IMR-90 (cell line): ENCODE results near the gene CLDN6. TPM values are rescaled to one million over a fixed set of nuclear protein-coding genes. Genes with fewer than 3 reads are reported as not detected.

ENCODE experiments used
- ATAC-seq: fragments of 200-7000 bp; cut with Tn5 transposase; 2 replicates; pipeline ENCODE4 v1.9.1; 2020; ENCODE audit warnings: low read depth, mild to moderate bottlenecking, moderate library complexity
- BruUV-seq: library from RNA; stranded (reverse); fragments of 400-500 nt; replicated peaks from 2 replicates; lab custom pipeline; 2021; lab: Mats Ljungman, UMichigan
- CTCF ChIA-PET: fragments of 300-600 bp; formaldehyde crosslinking; extraction: SDS; loops from one replicate; lab custom pipeline; 2021; ENCODE audit warnings: antibody characterized with exemption; lab: Yijun Ruan, JAX
- POLR2A ChIA-PET: fragments of 300-600 bp; sonication (Branson Sonifier 250); formaldehyde crosslinking; loops from one replicate; lab custom pipeline; 2022; ENCODE audit warnings: antibody characterized with exemption; ENCODE audit not compliant: unreplicated experiment; lab: Charles Lee
- DNase-seq: peaks from one replicate; pipeline ENCODE4 v3.0.0; 2013
- H2AFZ ChIP-seq: replicated peaks from 2 replicates; pipeline ENCODE3; 2013; ENCODE audit warnings: low read length, mild to moderate bottlenecking; ENCODE audit not compliant: poor library complexity
- H2AK5ac ChIP-seq: 2 replicates; pipeline ENCODE4 v1.6.1; 2013; ENCODE audit warnings: low read depth, low read length, inconsistent platforms
- H2AK9ac ChIP-seq: replicated peaks from 2 replicates; pipeline ENCODE3; 2013; ENCODE audit warnings: mild to moderate bottlenecking, low read depth, low read length, moderate library complexity; ENCODE audit not compliant: poor library complexity
- H2BK120ac ChIP-seq: 2 replicates; pipeline ENCODE4 v1.6.1; 2013; ENCODE audit warnings: low read depth, low read length, inconsistent platforms
- H2BK15ac ChIP-seq: 3 replicates; pipeline ENCODE4 v1.6.1; 2013; ENCODE audit warnings: low read depth, low read length, inconsistent platforms
- H2BK20ac ChIP-seq: 2 replicates; pipeline ENCODE4 v1.6.1; 2013; ENCODE audit warnings: low read depth, mild to moderate bottlenecking, inconsistent platforms, low read length, moderate library complexity
- H2BK5ac ChIP-seq: 2 replicates; pipeline ENCODE4 v1.6.1; 2013; ENCODE audit warnings: mild to moderate bottlenecking, low read depth, low read length, inconsistent platforms; ENCODE audit not compliant: poor library complexity, severe bottlenecking
- H3K14ac ChIP-seq: replicated peaks from 2 replicates; pipeline ENCODE4 v1.6.1; 2013; ENCODE audit warnings: low read depth, low read length, inconsistent platforms
- H3K18ac ChIP-seq: 2 replicates; pipeline ENCODE4 v1.6.1; 2013; ENCODE audit warnings: low read depth, low read length, control low read depth
- H3K23ac ChIP-seq: 2 replicates; pipeline ENCODE4 v1.6.1; 2013; ENCODE audit warnings: low read depth, low read length, inconsistent platforms
- H3K27ac ChIP-seq: 2 replicates; pipeline ENCODE4 v1.5.1; 2013; ENCODE audit warnings: mild to moderate bottlenecking, control low read depth, low read length; ENCODE audit not compliant: insufficient read depth
- H3K27me3 ChIP-seq: 2 replicates; pipeline ENCODE4 v1.6.1; 2013; ENCODE audit warnings: low read length; ENCODE audit not compliant: control insufficient read depth, insufficient read depth
- H3K36me3 ChIP-seq: 2 replicates; pipeline ENCODE4 v1.6.1; 2013; ENCODE audit warnings: low read length, mixed read lengths; ENCODE audit not compliant: control insufficient read depth, insufficient read depth
- H3K4ac ChIP-seq: 2 replicates; pipeline ENCODE4 v1.6.1; 2013; ENCODE audit warnings: low read depth, low read length, inconsistent platforms
- H3K4me1 ChIP-seq: 2 replicates; pipeline ENCODE4 v1.6.1; 2013; ENCODE audit warnings: low read length, mixed read lengths; ENCODE audit not compliant: control insufficient read depth, insufficient read depth
- H3K4me2 ChIP-seq: 2 replicates; pipeline ENCODE4 v1.6.1; 2013; ENCODE audit warnings: low read depth, mild to moderate bottlenecking, control low read depth, low read length, moderate library complexity
- H3K4me3 ChIP-seq: 2 replicates; pipeline ENCODE4 v1.5.1; 2013; ENCODE audit warnings: low read depth, mild to moderate bottlenecking, control low read depth, low read length, moderate library complexity; ENCODE audit not compliant: insufficient read depth
- H3K56ac ChIP-seq: 2 replicates; pipeline ENCODE4 v1.6.1; 2013; ENCODE audit warnings: low read length, inconsistent platforms; ENCODE audit not compliant: insufficient read depth; ENCODE audit errors: extremely low read depth
- H3K79me1 ChIP-seq, 2 experiments: 2 replicates each; pipeline ENCODE4 v1.6.1; 2013; ENCODE audit warnings: low read length in 2 of 2, inconsistent platforms in 1 of 2, low read depth in 1 of 2
- H3K9ac ChIP-seq: 2 replicates; pipeline ENCODE4 v1.6.1; 2013; ENCODE audit warnings: low read depth, low read length, control low read depth
- H3K9me1 ChIP-seq: 2 replicates; pipeline ENCODE4 v1.6.1; 2013; ENCODE audit warnings: low read length, inconsistent platforms; ENCODE audit not compliant: insufficient read depth
- H3K9me3 ChIP-seq: 2 replicates; pipeline ENCODE4 v1.6.1; 2013; ENCODE audit warnings: low read length; ENCODE audit not compliant: control insufficient read depth, insufficient read depth
- H4K20me1 ChIP-seq: 2 replicates; pipeline ENCODE4 v1.6.1; 2013; ENCODE audit warnings: low read length, inconsistent platforms; ENCODE audit not compliant: insufficient read depth
- H4K5ac ChIP-seq: 2 replicates; pipeline ENCODE4 v1.6.1; 2013; ENCODE audit warnings: mild to moderate bottlenecking, low read depth, low read length, control low read depth
- H4K8ac ChIP-seq, 2 experiments: 2 replicates each; pipeline ENCODE4 v1.6.1; 2013; ENCODE audit warnings: low read depth in 2 of 2, low read length in 2 of 2, control low read depth in 1 of 2, inconsistent platforms in 1 of 2
- H4K91ac ChIP-seq: 2 replicates; pipeline ENCODE4 v1.6.1; 2013; ENCODE audit warnings: low read depth, low read length, inconsistent platforms; ENCODE audit not compliant: insufficient read depth
- BHLHE40 ChIP-seq: fragments of 150-350 bp; IDR thresholded peaks from 2 replicates; pipeline ENCODE4 v1.6.1; 2016; ENCODE audit warnings: mild to moderate bottlenecking, low read depth, low read length
- CEBPB ChIP-seq: IDR thresholded peaks from 2 replicates; pipeline ENCODE4 v1.6.1; 2012; ENCODE audit warnings: low read depth, low read length, improper control_type of control experiment
- CHD1 ChIP-seq: IDR thresholded peaks from 2 replicates; pipeline ENCODE4 v1.6.1; 2012; ENCODE audit warnings: low read depth, low read length, improper control_type of control experiment
- FOS ChIP-seq: fragments of 150-350 bp; IDR thresholded peaks from 2 replicates; pipeline ENCODE4 v1.6.1; 2016; ENCODE audit warnings: low read depth, low read length
- MAFK ChIP-seq: IDR thresholded peaks from 2 replicates; pipeline ENCODE4 v1.6.1; 2012; ENCODE audit warnings: low read depth, low read length, improper control_type of control experiment
- MAZ ChIP-seq: IDR thresholded peaks from 2 replicates; pipeline ENCODE4 v1.6.1; 2012; ENCODE audit warnings: low read depth, mild to moderate bottlenecking, low read length, improper control_type of control experiment, moderate library complexity, borderline replicate concordance
- MXI1 ChIP-seq: IDR thresholded peaks from 2 replicates; pipeline ENCODE4 v1.6.1; 2012; ENCODE audit warnings: low read depth, mild to moderate bottlenecking, low read length, moderate library complexity, borderline replicate concordance
- NFE2L2 ChIP-seq: fragments of 150-350 bp; IDR thresholded peaks from 2 replicates; pipeline ENCODE4 v1.6.1; 2016; ENCODE audit warnings: low read depth, mild to moderate bottlenecking, low read length
- POLR2A ChIP-seq: IDR thresholded peaks from 2 replicates; pipeline ENCODE4 v1.6.1; 2012; ENCODE audit warnings: mild to moderate bottlenecking, low read depth, low read length
- RAD21 ChIP-seq: IDR thresholded peaks from 2 replicates; pipeline ENCODE4 v1.6.1; 2012; ENCODE audit warnings: low read length, improper control_type of control experiment
- RCOR1 ChIP-seq: IDR thresholded peaks from 2 replicates; pipeline ENCODE4 v1.6.1; 2012; ENCODE audit warnings: mild to moderate bottlenecking, low read length, improper control_type of control experiment; ENCODE audit not compliant: insufficient replicate concordance
- RFX5 ChIP-seq: IDR thresholded peaks from 2 replicates; pipeline ENCODE4 v1.8.0; 2012; ENCODE audit warnings: low read depth, mild to moderate bottlenecking, low read length, moderate library complexity
- SMC3 ChIP-seq: fragments of 150-350 bp; IDR thresholded peaks from 2 replicates; pipeline ENCODE4 v1.6.1; 2016; ENCODE audit warnings: low read depth, mild to moderate bottlenecking, antibody characterized with exemption, low read length, moderate library complexity
- WGBS, 2 experiments: methylation state at CpG; one replicate each; pipeline versions ENCODE4 v1.1.5 to v1.1.7; 2013; ENCODE audit warnings: missing lambda C conversion rate in 2 of 2; ENCODE audit not compliant: insufficient read length in 1 of 2; ENCODE audit errors: extremely low coverage in 2 of 2; 5-methylcytosine and 5-hydroxymethylcytosine counted together
- dilution Hi-C: fragments of 300-500 bp; cut with HindIII; formaldehyde crosslinking; loops from one replicate; pipeline ENCODE4 v1.14.3; 2018; ENCODE audit warnings: low sequenced_read_pairs; ENCODE audit not compliant: unreplicated experiment
- in situ Hi-C: fragments of 300-500 bp; cut with MboI; formaldehyde crosslinking; loops from 3 replicates; pipeline ENCODE4 v1.14.3; 2019; ENCODE audit warnings: low sequenced_read_pairs, inconsistent platforms, mixed read lengths
- intact Hi-C: fragments of 100-400 bp; cut with micrococcal nuclease; formaldehyde crosslinking; loops from 2 replicates; pipeline ENCODE4 v1.10.0; 2022
- polyA plus RNA-seq, 3 experiments: library from polyadenylated mRNA; depleted of rRNA; stranded (reverse); fragments of >200 nt; gene quantifications; 2 replicates each; pipeline ENCODE4 v1.2.3, GENCODE V29; 2012; ENCODE audit warnings: low replicate concordance in 1 of 3
- total RNA-seq: library from RNA; depleted of rRNA; stranded (reverse); fragments of >200 nt; gene quantifications from 2 replicates; pipeline ENCODE4 v1.2.3, GENCODE V29; 2012
- TF ChIP-seq, protein P1 (sequence below): conservative IDR thresholded peaks from 2 replicates; pipeline ENCODE4 v1.5.1; 2012; ENCODE audit warnings: mild to moderate bottlenecking, low read depth, low read length, improper control_type of control experiment
- TF ChIP-seq, protein P2 (sequence below): fragments of 150-350 bp; IDR thresholded peaks from 2 replicates; pipeline ENCODE4 v1.6.1; 2017; ENCODE audit warnings: mild to moderate bottlenecking, antibody characterized with exemption, low read length, low read depth
- TF ChIP-seq, protein P3 (sequence below): fragments of 150-350 bp; IDR thresholded peaks from 2 replicates; pipeline ENCODE4 v1.6.1; 2016; ENCODE audit warnings: low read depth, mild to moderate bottlenecking, low read length, moderate library complexity, borderline replicate concordance

The CLDN6 gene
- total and polyA plus RNA-seq, 2 of the 4 experiments (the other 2 are of a cell fraction), result 0.14 TPM; not detected in 1

DNA sequence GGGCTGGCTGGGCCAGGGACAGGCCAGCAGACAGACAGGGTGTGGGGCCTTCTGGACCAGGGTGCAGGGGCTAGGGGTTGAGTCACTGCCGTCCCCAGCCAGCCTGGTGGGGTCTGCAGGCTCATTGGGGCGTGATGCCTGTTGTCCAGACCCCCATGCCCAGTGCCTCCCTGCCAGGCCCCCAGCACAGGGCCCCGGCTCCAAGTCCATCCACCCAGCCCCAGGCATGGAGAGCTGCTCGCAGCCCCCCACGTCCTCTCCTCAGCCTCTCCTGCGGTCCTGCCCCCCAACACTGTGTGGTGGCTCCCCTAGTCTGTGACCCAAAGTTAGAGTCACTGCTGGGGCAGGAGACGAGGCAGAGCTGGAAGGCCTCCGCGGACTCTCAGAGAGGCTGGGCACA, 30.7 kb downstream of the CLDN6 start:
- H3K27ac ChIP-seq, result no peak overlapping the region
- POLR2A ChIA-PET, result no interaction called here

More for the DNA sequence above, 30.7 kb downstream of the CLDN6 start:
- H2BK5ac ChIP-seq, result no peak overlapping the region
- H3K14ac ChIP-seq, result no peak overlapping the region
- H2BK20ac ChIP-seq, result no peak overlapping the region
- no peaks in the 10 kb centered on the region for H3K9me3 ChIP-seq
- dilution Hi-C loops, result no loop called here
- no peaks in the 10 kb centered on the region for H3K36me3 ChIP-seq
- peaks cover 2% of the 10 kb centered on the region; the same call in 1 of the 2 replicates for H3K4me1 ChIP-seq
- no peak overlapping the region for H3K9ac ChIP-seq
- H3K18ac ChIP-seq, result no peak overlapping the region
- no peak overlapping the region for H3K56ac ChIP-seq
- in situ Hi-C loops, result no loop called here
- H3K23ac ChIP-seq, result no peak overlapping the region
- no peak overlapping the region for H2AK5ac ChIP-seq
- H4K20me1 ChIP-seq, result no peaks in the 10 kb centered on the region
- intact Hi-C loops, result no loop called here
- CTCF ChIA-PET, result no interaction called here
- DNase-seq, result no peak
- no peak overlapping the region for H2AK9ac ChIP-seq
- no TSS peak for BruUV-seq
- no peak overlapping the region for H2BK15ac ChIP-seq
- 33% methylated on average over 5 of the region's 9 CpGs; no CpG with 5 or more reads in 1 of the 2 experiments for WGBS, 2 experiments
- H3K4ac ChIP-seq, result no peak overlapping the region
- no peak overlapping the region for H4K5ac ChIP-seq
- H3K4me2 ChIP-seq, result no peak overlapping the region
- H2BK120ac ChIP-seq, result no peak overlapping the region
- no peak overlapping the region for H4K91ac ChIP-seq
- TF ChIP-seq POLR2A (no peak), FOS (no peak), CEBPB (no peak), RFX5 (no peak), CHD1 (no peak), RCOR1 (no peak), RAD21 (no peak), MAFK (no peak), NFE2L2 (no peak), MAZ (no peak), SMC3 (no peak), BHLHE40 (no peak), MXI1 (no peak)
- TF ChIP-seq, protein P1, sequence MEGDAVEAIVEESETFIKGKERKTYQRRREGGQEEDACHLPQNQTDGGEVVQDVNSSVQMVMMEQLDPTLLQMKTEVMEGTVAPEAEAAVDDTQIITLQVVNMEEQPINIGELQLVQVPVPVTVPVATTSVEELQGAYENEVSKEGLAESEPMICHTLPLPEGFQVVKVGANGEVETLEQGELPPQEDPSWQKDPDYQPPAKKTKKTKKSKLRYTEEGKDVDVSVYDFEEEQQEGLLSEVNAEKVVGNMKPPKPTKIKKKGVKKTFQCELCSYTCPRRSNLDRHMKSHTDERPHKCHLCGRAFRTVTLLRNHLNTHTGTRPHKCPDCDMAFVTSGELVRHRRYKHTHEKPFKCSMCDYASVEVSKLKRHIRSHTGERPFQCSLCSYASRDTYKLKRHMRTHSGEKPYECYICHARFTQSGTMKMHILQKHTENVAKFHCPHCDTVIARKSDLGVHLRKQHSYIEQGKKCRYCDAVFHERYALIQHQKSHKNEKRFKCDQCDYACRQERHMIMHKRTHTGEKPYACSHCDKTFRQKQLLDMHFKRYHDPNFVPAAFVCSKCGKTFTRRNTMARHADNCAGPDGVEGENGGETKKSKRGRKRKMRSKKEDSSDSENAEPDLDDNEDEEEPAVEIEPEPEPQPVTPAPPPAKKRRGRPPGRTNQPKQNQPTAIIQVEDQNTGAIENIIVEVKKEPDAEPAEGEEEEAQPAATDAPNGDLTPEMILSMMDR, result no peak
- TF ChIP-seq, protein P2, sequence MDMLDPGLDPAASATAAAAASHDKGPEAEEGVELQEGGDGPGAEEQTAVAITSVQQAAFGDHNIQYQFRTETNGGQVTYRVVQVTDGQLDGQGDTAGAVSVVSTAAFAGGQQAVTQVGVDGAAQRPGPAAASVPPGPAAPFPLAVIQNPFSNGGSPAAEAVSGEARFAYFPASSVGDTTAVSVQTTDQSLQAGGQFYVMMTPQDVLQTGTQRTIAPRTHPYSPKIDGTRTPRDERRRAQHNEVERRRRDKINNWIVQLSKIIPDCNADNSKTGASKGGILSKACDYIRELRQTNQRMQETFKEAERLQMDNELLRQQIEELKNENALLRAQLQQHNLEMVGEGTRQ, result no peak
- TF ChIP-seq, protein P3, sequence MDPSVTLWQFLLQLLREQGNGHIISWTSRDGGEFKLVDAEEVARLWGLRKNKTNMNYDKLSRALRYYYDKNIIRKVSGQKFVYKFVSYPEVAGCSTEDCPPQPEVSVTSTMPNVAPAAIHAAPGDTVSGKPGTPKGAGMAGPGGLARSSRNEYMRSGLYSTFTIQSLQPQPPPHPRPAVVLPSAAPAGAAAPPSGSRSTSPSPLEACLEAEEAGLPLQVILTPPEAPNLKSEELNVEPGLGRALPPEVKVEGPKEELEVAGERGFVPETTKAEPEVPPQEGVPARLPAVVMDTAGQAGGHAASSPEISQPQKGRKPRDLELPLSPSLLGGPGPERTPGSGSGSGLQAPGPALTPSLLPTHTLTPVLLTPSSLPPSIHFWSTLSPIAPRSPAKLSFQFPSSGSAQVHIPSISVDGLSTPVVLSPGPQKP, result no peak
- H3K9me1 ChIP-seq, result no peaks in the 10 kb centered on the region
- no peak overlapping the region for H4K8ac ChIP-seq
- no peak overlapping the region for H2AFZ ChIP-seq
- no peaks in the 10 kb centered on the region for H3K79me1 ChIP-seq
- no peak for ATAC-seq
- peaks cover 21% of the 10 kb centered on the region for H3K27me3 ChIP-seq
- no peak overlapping the region for H3K4me3 ChIP-seq
